Middle frontal gyrus (tissue), 1 donor: Measurements from ENCODE around the gene TNK1.

Experiments
- DNase-seq: peaks from one replicate; pipeline ENCODE4 v3.0.0-alpha.2; 2015; ENCODE audit warnings: low spot score; ENCODE audit errors: extremely low spot score

The TNK1 gene

GRCh38 chr17:7431231-7431630 is 50.3 kb downstream of the TNK1 start:
- DNase-seq: no peak

DNA sequence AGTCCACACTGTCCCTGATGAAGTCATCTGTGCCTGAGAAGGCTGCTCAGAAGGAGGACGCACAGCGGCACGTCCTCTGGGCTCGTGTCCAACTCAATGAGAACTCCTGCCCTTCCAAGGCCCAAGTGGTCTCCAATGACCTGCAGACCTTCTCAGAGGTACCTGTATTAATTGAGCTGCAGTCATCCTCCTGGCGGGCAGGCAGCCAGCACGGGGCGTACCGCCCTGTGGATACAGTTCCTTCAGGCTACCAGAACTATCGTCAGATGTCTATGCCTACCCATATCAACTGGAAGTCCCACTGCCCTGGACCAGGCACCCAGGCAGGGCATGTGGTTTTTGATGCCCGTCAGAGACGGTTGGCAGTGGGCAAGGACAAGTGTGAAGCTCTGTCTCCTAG is 51.4 kb downstream of the TNK1 start:
- DNase-seq: no peak

- no peak for DNase-seq
Measured at GRCh38 chr17:7435676-7436555, 55.0 kb downstream of the TNK1 start.

GRCh38 chr17:7436556-7437368 is 55.9 kb downstream of the TNK1 start:
- peak; percentile 36 for DNase-seq

- DNase-seq: no peak
Measured at GRCh38 chr17:7437369-7437863, 56.5 kb downstream of the TNK1 start.

GRCh38 chr17:7437950-7438614 is 57.2 kb downstream of the TNK1 start:
- no peak for DNase-seq

DNA sequence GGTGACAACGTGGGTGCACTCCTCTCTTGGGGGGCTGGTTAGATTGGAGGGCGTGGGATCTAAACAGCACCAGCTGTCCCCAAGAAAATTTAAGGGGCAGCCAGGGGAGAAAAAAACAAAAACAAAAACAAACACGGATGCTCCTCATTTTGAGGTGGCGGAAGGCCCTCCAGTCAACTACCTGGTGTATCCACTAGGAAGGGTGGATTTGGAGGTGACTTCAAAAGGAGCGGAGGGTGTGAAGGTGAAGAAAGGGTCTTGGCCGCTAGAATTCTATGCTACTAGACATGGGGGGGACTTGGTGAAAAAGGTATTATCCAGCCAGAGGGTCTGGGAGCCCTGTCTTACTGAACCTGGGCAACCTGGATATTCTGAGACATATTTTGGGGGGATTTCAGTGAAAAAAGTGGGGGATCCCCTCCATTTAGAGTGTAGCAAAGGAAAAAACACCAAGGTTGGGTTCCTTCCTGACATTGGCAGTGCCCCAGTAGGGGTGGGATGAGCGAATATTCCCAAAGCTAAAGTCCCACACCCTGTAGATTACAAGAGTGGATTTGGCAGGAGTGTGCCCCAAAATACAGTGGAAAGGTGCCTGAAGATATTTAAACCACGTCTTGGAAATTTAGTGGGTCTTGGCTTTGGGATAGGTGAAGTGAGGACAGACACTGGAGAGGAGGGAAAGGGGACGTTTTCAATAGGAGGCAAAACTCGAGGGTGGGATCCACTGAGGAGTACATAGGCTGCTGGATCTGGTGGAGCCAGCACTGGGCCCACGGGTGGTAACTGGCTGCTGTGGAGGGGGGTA is 58.0 kb downstream of the TNK1 start:
- DNase-seq: no peak
